Measurements from ENCODE around the gene DEPDC4.
"Not testable (repeated sequence)": the region's sequence is repeated elsewhere in the genome, so short reads cannot be mapped to it uniquely, and the experiment has no call there.

The DEPDC4 gene

GRCh38 chr12:100258127-100258526, 8.8 kb downstream of the DEPDC4 start:
- DNase-seq = no peak

GRCh38 chr12:100254876-100255275, 12.0 kb downstream of the DEPDC4 start:
- DNase-seq = no peak

- DNase-seq = no peak
Observed at GRCh38 chr12:100253437-100253836, 13.4 kb downstream of the DEPDC4 start.

GRCh38 chr12:100251917-100252316, 15.0 kb downstream of the DEPDC4 start:
- no peak for DNase-seq

- DNase-seq = no peak
Observed at GRCh38 chr12:100249941-100250340, 16.9 kb downstream of the DEPDC4 start.

- DNase-seq = no peak
Observed at GRCh38 chr12:100248886-100249285, 18.0 kb downstream of the DEPDC4 start.

- DNase-seq = no peak
Observed at GRCh38 chr12:100247765-100248164, 19.1 kb downstream of the DEPDC4 start.

- DNase-seq = no peak
Observed at GRCh38 chr12:100243137-100243536, 23.7 kb downstream of the DEPDC4 start.

- DNase-seq = no peak
Observed at GRCh38 chr12:100239589-100239988, 27.3 kb downstream of the DEPDC4 start.

- DNase-seq = no peak
Observed at GRCh38 chr12:100238801-100239200, 28.1 kb downstream of the DEPDC4 start.

GRCh38 chr12:100234591-100235304, 32.1 kb downstream of the DEPDC4 start:
- no peak for DNase-seq

- no peak for DNase-seq
Observed at GRCh38 chr12:100234166-100234565, 32.7 kb downstream of the DEPDC4 start.

GRCh38 chr12:100231873-100232272, 35.0 kb downstream of the DEPDC4 start:
- not testable (repeated sequence) for DNase-seq

- no peak for DNase-seq
Observed at GRCh38 chr12:100229876-100230275, 37.0 kb downstream of the DEPDC4 start.

- DNase-seq = no peak
Observed at GRCh38 chr12:100229036-100229635, 37.7 kb downstream of the DEPDC4 start.

GRCh38 chr12:100225491-100225890, 41.4 kb downstream of the DEPDC4 start:
- DNase-seq = no peak

GRCh38 chr12:100222173-100222572, 44.7 kb downstream of the DEPDC4 start:
- not testable (repeated sequence) for DNase-seq

- DNase-seq = no peak
Observed at GRCh38 chr12:100221523-100221922, 45.4 kb downstream of the DEPDC4 start.

- DNase-seq = no peak
Observed at GRCh38 chr12:100219328-100220109, 47.4 kb downstream of the DEPDC4 start.

- DNase-seq = no peak
Observed at GRCh38 chr12:100216337-100216736, 50.5 kb downstream of the DEPDC4 start.

GRCh38 chr12:100215209-100215608, 51.7 kb downstream of the DEPDC4 start:
- no peak for DNase-seq

GRCh38 chr12:100214518-100214917, 52.4 kb downstream of the DEPDC4 start:
- no peak for DNase-seq

- no peak for DNase-seq
Observed at GRCh38 chr12:100213016-100213891, 53.6 kb downstream of the DEPDC4 start.

Data from KG1 (cell line).